Spleen (tissue), 11 donors: ENCODE results near the gene ACP2. TPM values are rescaled to one million over a fixed set of nuclear protein-coding genes. Genes with fewer than 3 reads are reported as not detected.
"Not testable (repeated sequence)": the region's sequence is repeated elsewhere in the genome, so short reads cannot be mapped to it uniquely, and the experiment has no call there.

Source experiments
- DNase-seq: peaks from one replicate; pipeline ENCODE4 v3.0.0-alpha.2; 2020
- H3K27ac ChIP-seq, 8 donors: fragments of 200-600 bp; sonication (generic) in 7 of 8; 1 replicate in 4 of 8; 2 replicates in 4 of 8; pipeline versions ENCODE4 v1.5.0 to v1.8.0; 2016 to 2021; ENCODE audit warnings: inconsistent platforms in 4 of 8, mild to moderate bottlenecking in 4 of 8, moderate library complexity in 1 of 8
- H3K27me3 ChIP-seq, 7 donors: fragments of 200-600 bp; sonication (generic) in 6 of 7; replicated peaks in 1 of 7; 1 replicate in 4 of 7; 2 replicates in 3 of 7; pipeline versions ENCODE4 v1.5.0 to v1.8.0; 2016 to 2021; ENCODE audit warnings: inconsistent platforms in 3 of 7, mild to moderate bottlenecking in 1 of 7
- H3K36me3 ChIP-seq, 6 donors: fragments of 200-600 bp; sonication (generic) in 5 of 6; 1 replicate in 4 of 6; 2 replicates in 2 of 6; pipeline versions ENCODE4 v1.5.0 to v1.8.0; 2016 to 2021; ENCODE audit warnings: inconsistent platforms in 2 of 6
- H3K4me1 ChIP-seq, 6 donors: fragments of 200-600 bp; sonication (generic) in 5 of 6; 1 replicate in 3 of 6; 2 replicates in 3 of 6; pipeline versions ENCODE4 v1.5.0 to v1.8.0; 2016 to 2021; ENCODE audit warnings: inconsistent platforms in 3 of 6
- H3K4me3 ChIP-seq, 8 donors: fragments of 200-600 bp; sonication (generic) in 7 of 8; 1 replicate in 4 of 8; 2 replicates in 4 of 8; pipeline versions ENCODE4 v1.5.0 to v1.8.0; 2016 to 2021; ENCODE audit warnings: inconsistent platforms in 4 of 8, mild to moderate bottlenecking in 4 of 8, moderate library complexity in 2 of 8
- H3K9me3 ChIP-seq, 8 donors: fragments of 200-600 bp; sonication (generic) in 7 of 8; 1 replicate in 4 of 8; 2 replicates in 4 of 8; pipeline versions ENCODE4 v1.5.0 to v1.8.0; 2016 to 2021; ENCODE audit warnings: inconsistent platforms in 4 of 8
- CTCF ChIP-seq, 11 experiments: fragments of 200-600 bp in 7 of 11; fragments of 450-650 bp in 4 of 11; sonication (generic) in 4 of 11; IDR thresholded peaks in 8 of 11; conservative IDR thresholded peaks in 3 of 11; 1 replicate in 7 of 11; 2 replicates in 4 of 11; pipeline versions ENCODE4 v1.4.0 to v1.8.0; 2016 to 2021; ENCODE audit warnings: antibody characterized with exemption in 11 of 11, inconsistent platforms in 4 of 11, mild to moderate bottlenecking in 1 of 11
- POLR2A ChIP-seq, 3 donors: fragments of 450-650 bp; IDR thresholded peaks; one replicate each; pipeline ENCODE4 v1.5.1; 2017; ENCODE audit warnings: antibody characterized with exemption in 3 of 3, mild to moderate bottlenecking in 1 of 3
- POLR2AphosphoS5 ChIP-seq, 3 donors: sonication (generic); formaldehyde crosslinking; IDR thresholded peaks; one replicate each; pipeline ENCODE4 v1.5.1; 2017; ENCODE audit warnings: antibody characterized with exemption in 3 of 3
- WGBS, 5 donors: extraction: QIAGEN DNeasy Blood & Tissue Kit in 3 of 5; methylation state at CpG; one replicate each; pipeline versions ENCODE4 v1.1.5 to v1.1.7; 2013 to 2018; 5-methylcytosine and 5-hydroxymethylcytosine counted together
- intact Hi-C: fragments of 100-400 bp; cut with DNase I; formaldehyde crosslinking; loops from one replicate; pipeline ENCODE4 v1.15.0; 2023; ENCODE audit warnings: low total_unique reads
- polyA plus RNA-seq, 3 donors: library from polyadenylated mRNA; stranded (reverse); fragments of 200-250 nt; gene quantifications; one replicate each; pipeline ENCODE4 v1.2.1, GENCODE V29; 2013
- total RNA-seq, 7 donors: library from RNA; depleted of rRNA in 3 of 7; stranded (reverse); fragments of >200 nt in 3 of 7; fragmentation: NEBNext Ultra II Directional in 4 of 7; extraction: Animal tissue kit (Norgen Biotek cat#: 25700) in 4 of 7; gene quantifications; one replicate each; pipeline versions ENCODE4 v1.1.0 to v1.2.1, GENCODE V29; 2016 to 2021
- donor health status: healthy with polysubstance abuse.
- donor health status: DM: no; HTN: no; CAD: no; lungs with moderate emphysema.
- donor health status: DM: no; HTN: no; CAD: no.
- donor health status: Bipolar disorder and iron deficiency.
- donor health status: healthy.
- donor health status: DM: no; HTN: no; CAD: no.
- donor health status: DM: yes; HTN: yes; CAD: no.

The ACP2 gene
- total and polyA plus RNA-seq, 10 donors: 18.9 to 113 (median 52.4) TPM

GRCh38 chr11:47208628-47209027 is 40.0 kb downstream of the ACP2 start:
- WGBS, 5 donors: 86 to 94% (median 91%) methylated on average over 5 of the region's 5 CpGs
- Histone ChIP-seq H3K36me3 (no peaks in the 10 kb centered on the region), H3K4me3 (no peak overlapping the region), H3K9me3 (no peaks in the 10 kb centered on the region), H3K4me1 (peaks cover 0 to 4% (median 1%) of the 10 kb centered on the region in 6 donors), H3K27ac (no peak overlapping the region), H3K27me3 (no peaks in the 10 kb centered on the region)
- TF ChIP-seq POLR2A (IDR thresholded peaks at IDR 0.05) (no peak), POLR2AphosphoS5 (IDR thresholded peaks at IDR 0.05) (no peak), CTCF (IDR thresholded peaks at IDR 0.05 in 8 of 11, conservative IDR thresholded peaks at IDR 0.05 in 3 of 11) (no peak)
- no peak for DNase-seq
- intact Hi-C loops: no loop called here

GRCh38 chr11:47208008-47208552 is 40.5 kb downstream of the ACP2 start:
- H3K36me3 ChIP-seq, H3K4me1 ChIP-seq, H3K9me3 ChIP-seq, H3K4me3 ChIP-seq, H3K27me3 ChIP-seq, H3K27ac ChIP-seq, DNase-seq, intact Hi-C loops: not testable (repeated sequence)
- WGBS, 5 donors: 91 to 96% (median 93%) methylated on average over 13 of the region's 13 CpGs

GRCh38 chr11:47207459-47207858 is 41.2 kb downstream of the ACP2 start:
- DNase-seq: no peak
- no peak for TF ChIP-seq POLR2AphosphoS5 (IDR thresholded peaks at IDR 0.05)
- no peak for TF ChIP-seq CTCF (IDR thresholded peaks at IDR 0.05 in 8 of 11, conservative IDR thresholded peaks at IDR 0.05 in 3 of 11)
- TF ChIP-seq POLR2A (IDR thresholded peaks at IDR 0.05): no peak
- Histone ChIP-seq H3K27ac (no peak overlapping the region), H3K27me3 (no peaks in the 10 kb centered on the region), H3K36me3 (no peaks in the 10 kb centered on the region), H3K9me3 (no peaks in the 10 kb centered on the region), H3K4me3 (no peak overlapping the region), H3K4me1 (no peaks in the 10 kb centered on the region)
- WGBS, 5 donors: 81 to 88% (median 86%) methylated on average over 6 of the region's 6 CpGs
- intact Hi-C loops: no loop called here

GRCh38 chr11:47206577-47206976 is 42.0 kb downstream of the ACP2 start:
- H3K9me3 ChIP-seq, H3K27ac ChIP-seq, H3K4me1 ChIP-seq, intact Hi-C loops, DNase-seq, H3K36me3 ChIP-seq, H3K27me3 ChIP-seq, H3K4me3 ChIP-seq: not testable (repeated sequence)
- WGBS, 5 donors: 83 to 95% (median 88%) methylated on average over 5 of the region's 5 CpGs

GRCh38 chr11:47204637-47204989 is 44.0 kb downstream of the ACP2 start:
- Histone ChIP-seq H3K27ac (no peak overlapping the region), H3K27me3 (peaks cover 0 to 4% (median 0%) of the 10 kb centered on the region in 7 donors), H3K36me3 (no peaks in the 10 kb centered on the region), H3K9me3 (no peaks in the 10 kb centered on the region), H3K4me1 (no peaks in the 10 kb centered on the region), H3K4me3 (no peak overlapping the region)
- intact Hi-C loops: no loop called here
- TF ChIP-seq POLR2AphosphoS5 (IDR thresholded peaks at IDR 0.05): no peak
- TF ChIP-seq POLR2A (IDR thresholded peaks at IDR 0.05): no peak
- no peak for TF ChIP-seq CTCF (IDR thresholded peaks at IDR 0.05 in 8 of 11, conservative IDR thresholded peaks at IDR 0.05 in 3 of 11)
- 73 to 87% (median 81%) methylated on average over 2 of the region's 2 CpGs for WGBS, 5 donors
- DNase-seq: no peak
